NCI-H82 treated with DMSO at 0.1 percent for 48 hours (cell line): Measurements from ENCODE around the gene SLITRK3.

Experiments
- DNase-seq: peaks from one replicate; lab custom pipeline; 2025; ENCODE audit not compliant: unreplicated experiment; lab: John Stamatoyannopoulos, UW

The SLITRK3 gene

GRCh38 chr3:165195640-165196576, at the start of gene SLITRK3:
Gene SLITRK3 (minus strand): TSS chr3:165196384. CDS start chr3:165190830, 5,554 bp downstream.
- DNase-seq = no peak

GRCh38 chr3:165243597-165243996, 47.4 kb upstream of the SLITRK3 start:
- no peak for DNase-seq

GRCh38 chr3:165233501-165234195, 37.5 kb upstream of the SLITRK3 start:
- peak; percentile 9 for DNase-seq

GRCh38 chr3:165225604-165226003, 29.4 kb upstream of the SLITRK3 start:
- DNase-seq = no peak

GRCh38 chr3:165217739-165218138, 21.6 kb upstream of the SLITRK3 start:
- DNase-seq = no peak

- DNase-seq = no peak
These were observed 16.4 kb upstream of the SLITRK3 start for GRCh38 chr3:165212580-165212979.

GRCh38 chr3:165211721-165212120, 15.5 kb upstream of the SLITRK3 start:
- DNase-seq = no peak

- DNase-seq = no peak
These were observed 14.5 kb upstream of the SLITRK3 start for GRCh38 chr3:165210727-165211126.

GRCh38 chr3:165210132-165210531, 13.9 kb upstream of the SLITRK3 start:
- DNase-seq = no peak

- peak; percentile 78 for DNase-seq
These were observed 10.5 kb upstream of the SLITRK3 start for GRCh38 chr3:165206454-165207266.

- DNase-seq = no peak
These were observed 8.3 kb upstream of the SLITRK3 start for GRCh38 chr3:165204445-165204844.

GRCh38 chr3:165202995-165203394, 6.8 kb upstream of the SLITRK3 start:
- DNase-seq = no peak

GRCh38 chr3:165201964-165202363, 5.8 kb upstream of the SLITRK3 start:
- DNase-seq = no peak

- no peak for DNase-seq
These were observed 1.3 kb upstream of the SLITRK3 start for GRCh38 chr3:165197481-165197800.

- peak; percentile 54 for DNase-seq
These were observed 645 bp upstream of the SLITRK3 start for GRCh38 chr3:165196577-165197480.

- no peak for DNase-seq
These were observed 944 bp downstream of the SLITRK3 start for GRCh38 chr3:165195241-165195639.

GRCh38 chr3:165194511-165195240, 1.5 kb downstream of the SLITRK3 start:
- DNase-seq = no peak

- no peak for DNase-seq
These were observed 2.6 kb downstream of the SLITRK3 start for GRCh38 chr3:165193366-165194254.
